H1 (cell line): ENCODE data around the gene DOCK10. TPM values are rescaled to one million over a fixed set of nuclear protein-coding genes. Genes with fewer than 3 reads are reported as not detected.

Experiments
- CTCF ChIA-PET: fragments of 300-600 bp; sonication (Branson Sonifier 250); formaldehyde crosslinking; loops from one replicate; lab custom pipeline; 2021; ENCODE audit not compliant: partially characterized antibody; lab: Charles Lee
- POLR2A ChIA-PET: fragments of 300-600 bp; sonication (Branson Sonifier 250); formaldehyde crosslinking; loops from one replicate; lab custom pipeline; 2021; ENCODE audit warnings: inconsistent platforms; ENCODE audit not compliant: partially characterized antibody; lab: Charles Lee
- DNase-seq, 2 experiments: peaks; one replicate each; pipeline versions ENCODE4 v3.0.0 to v3.0.0-alpha.2; 2010 to 2022; ENCODE audit warnings: low spot score in 2 of 2, low read depth in 1 of 2, mixed read lengths in 1 of 2
- FAIRE-seq: peaks from 2 replicates; lab custom pipeline; 2011; peaks lifted over from hg19 to GRCh38; lab: Jason Lieb, UNC
- H2AFZ ChIP-seq: 2 replicates; pipeline ENCODE4 v1.8.1; 2012; ENCODE audit warnings: low read length, inconsistent platforms
- H2AK5ac ChIP-seq: 2 replicates; pipeline ENCODE4 v1.6.1; 2013; ENCODE audit warnings: low read depth, low read length
- H2BK120ac ChIP-seq: replicated peaks from 2 replicates; pipeline ENCODE3; 2013; ENCODE audit warnings: low read depth, low read length, inconsistent platforms
- H2BK12ac ChIP-seq: 2 replicates; pipeline ENCODE4 v1.6.1; 2013; ENCODE audit warnings: low read depth, low read length
- H2BK15ac ChIP-seq: 2 replicates; pipeline ENCODE4 v1.6.1; 2013; ENCODE audit warnings: low read length
- H2BK20ac ChIP-seq: 2 replicates; pipeline ENCODE4 v1.6.1; 2013; ENCODE audit warnings: low read length
- H2BK5ac ChIP-seq: 2 replicates; pipeline ENCODE4 v1.6.1; 2013; ENCODE audit warnings: low read depth, low read length
- H3K14ac ChIP-seq: 2 replicates; pipeline ENCODE4 v1.6.1; 2013; ENCODE audit warnings: inconsistent platforms; ENCODE audit not compliant: insufficient read length
- H3K18ac ChIP-seq: 2 replicates; pipeline ENCODE4 v1.6.1; 2013; ENCODE audit warnings: low read length; ENCODE audit errors: extremely low read depth
- H3K23ac ChIP-seq: 2 replicates; pipeline ENCODE4 v1.6.1; 2013; ENCODE audit warnings: inconsistent platforms; ENCODE audit not compliant: insufficient read length
- H3K23me2 ChIP-seq: 2 replicates; pipeline ENCODE4 v1.6.1; 2013; ENCODE audit warnings: low read depth, low read length
- H3K27ac ChIP-seq: 2 replicates; pipeline ENCODE4 v1.6.1; 2011; ENCODE audit warnings: low read depth, low read length, inconsistent platforms
- H3K27me3 ChIP-seq, 4 experiments: replicated peaks in 1 of 4; 1 replicate in 1 of 4; 2 replicates in 3 of 4; pipeline versions ENCODE4 v1.6.1 to v1.8.1; 2011 to 2013; ENCODE audit warnings: low read length in 3 of 4, mild to moderate bottlenecking in 3 of 4, inconsistent platforms in 2 of 4, mixed read lengths in 2 of 4, moderate library complexity in 1 of 4; ENCODE audit not compliant: control insufficient read depth in 3 of 4, insufficient read depth in 3 of 4; ENCODE audit errors: extremely low read depth in 1 of 4
- H3K36me3 ChIP-seq, 4 experiments: 2 replicates each; pipeline versions ENCODE4 v1.6.1 to v1.8.1; 2011 to 2013; ENCODE audit warnings: mild to moderate bottlenecking in 4 of 4, low read length in 3 of 4, moderate library complexity in 2 of 4, control low read depth in 1 of 4, inconsistent platforms in 1 of 4; ENCODE audit not compliant: insufficient read depth in 4 of 4, control insufficient read depth in 2 of 4
- H3K4ac ChIP-seq: replicated peaks from 2 replicates; pipeline ENCODE3; 2013; ENCODE audit warnings: low read length, low read depth, mixed read lengths, inconsistent platforms; ENCODE audit not compliant: insufficient read length
- H3K4me1 ChIP-seq, 4 experiments: replicated peaks in 1 of 4; 1 replicate in 1 of 4; 2 replicates in 3 of 4; pipeline versions ENCODE4 v1.6.1 to v1.8.1; 2011 to 2013; ENCODE audit warnings: low read length in 3 of 4, inconsistent platforms in 2 of 4, mixed read lengths in 1 of 4; ENCODE audit not compliant: insufficient read depth in 4 of 4, control insufficient read depth in 3 of 4
- H3K4me2 ChIP-seq, 2 experiments: 2 replicates each; pipeline versions ENCODE4 v1.6.1 to v1.8.1; 2011 to 2013; ENCODE audit warnings: low read depth in 2 of 2, low read length in 2 of 2, control low read depth in 1 of 2, inconsistent platforms in 1 of 2, mild to moderate bottlenecking in 1 of 2; ENCODE audit not compliant: insufficient read depth in 1 of 2
- H3K4me3 ChIP-seq, 4 experiments: fragments of 200-600, 300-600 bp in 1 of 4; sonication (generic), shearing (Covaris generic), sonication (Bioruptor Twin) in 1 of 4; 2 replicates each; pipeline versions ENCODE4 v1.5.1 to v1.8.1; 2011 to 2016; ENCODE audit warnings: low read length in 4 of 4, low read depth in 3 of 4, control low read depth in 2 of 4, inconsistent platforms in 2 of 4, mild to moderate bottlenecking in 2 of 4, mixed read lengths in 1 of 4, moderate library complexity in 1 of 4; ENCODE audit not compliant: insufficient read depth in 2 of 4; ENCODE audit errors: extremely low read depth in 1 of 4
- H3K56ac ChIP-seq: replicated peaks from 2 replicates; pipeline ENCODE3; 2013; ENCODE audit warnings: low read depth, mild to moderate bottlenecking, mixed read lengths, low read length, inconsistent platforms; ENCODE audit not compliant: insufficient read length
- H3K79me1 ChIP-seq: 2 replicates; pipeline ENCODE4 v1.6.1; 2013; ENCODE audit warnings: low read depth, low read length, control low read depth
- H3K79me2 ChIP-seq, 2 experiments: 2 replicates each; pipeline versions ENCODE4 v1.6.1 to v1.8.1; 2012 to 2013; ENCODE audit warnings: low read length in 2 of 2, mild to moderate bottlenecking in 2 of 2, inconsistent platforms in 1 of 2; ENCODE audit not compliant: insufficient read depth in 2 of 2, control insufficient read depth in 1 of 2
- H3K9ac ChIP-seq, 4 experiments: replicated peaks in 1 of 4; 1 replicate in 1 of 4; 2 replicates in 3 of 4; pipeline versions ENCODE4 v1.6.1 to v1.8.1; 2011 to 2013; ENCODE audit warnings: low read depth in 3 of 4, low read length in 3 of 4, control low read depth in 2 of 4, mild to moderate bottlenecking in 2 of 4, moderate library complexity in 2 of 4, inconsistent platforms in 1 of 4; ENCODE audit errors: extremely low read depth in 1 of 4
- H3K9me3 ChIP-seq, 2 experiments: 2 replicates each; pipeline versions ENCODE4 v1.6.1 to v1.8.1; 2012 to 2013; ENCODE audit warnings: mild to moderate bottlenecking in 2 of 2, moderate library complexity in 2 of 2, control low read depth in 1 of 2, inconsistent platforms in 1 of 2, low read depth in 1 of 2, low read length in 1 of 2, mixed read lengths in 1 of 2; ENCODE audit not compliant: insufficient read depth in 2 of 2
- H4K20me1 ChIP-seq, 2 experiments: replicated peaks in 1 of 2; 2 replicates each; pipeline versions ENCODE3 to v1.8.1; 2011 to 2013; ENCODE audit warnings: inconsistent platforms in 2 of 2, low read length in 2 of 2, mild to moderate bottlenecking in 1 of 2; ENCODE audit not compliant: insufficient read depth in 2 of 2, control insufficient read depth in 1 of 2
- H4K5ac ChIP-seq: 2 replicates; pipeline ENCODE4 v1.6.1; 2013; ENCODE audit warnings: low read length, low read depth, mixed read lengths, inconsistent platforms; ENCODE audit not compliant: insufficient read length
- H4K8ac ChIP-seq: 2 replicates; pipeline ENCODE4 v1.8.0; 2013; ENCODE audit warnings: mild to moderate bottlenecking, moderate library complexity, low read length, inconsistent platforms; ENCODE audit not compliant: insufficient read depth; ENCODE audit errors: extremely low read depth
- H4K91ac ChIP-seq: replicated peaks from 2 replicates; pipeline ENCODE3; 2013; ENCODE audit warnings: low read length, mixed read lengths, inconsistent platforms; ENCODE audit not compliant: insufficient read length
- ATF2 ChIP-seq: IDR thresholded peaks from 2 replicates; pipeline ENCODE4 v1.6.1; 2012; ENCODE audit warnings: low read length, inconsistent platforms
- ATF3 ChIP-seq: IDR thresholded peaks from 2 replicates; pipeline ENCODE4 v1.6.1; 2011; ENCODE audit warnings: low read depth, mild to moderate bottlenecking, low read length; ENCODE audit not compliant: insufficient read depth
- CBX5 ChIP-seq: fragments of 300-800, 300-1000 bp; sonication (generic); IDR thresholded peaks from 2 replicates; pipeline ENCODE4 v1.7.1; 2016; ENCODE audit warnings: antibody characterized with exemption, low read length, low read depth
- CHD2 ChIP-seq: IDR thresholded peaks from 2 replicates; pipeline ENCODE4 v1.6.1; 2012; ENCODE audit warnings: low read length, improper control_type of control experiment
- CTCF ChIP-seq, 3 experiments: IDR thresholded peaks; 1 replicate in 2 of 3; 2 replicates in 1 of 3; pipeline versions ENCODE4 v1.5.1 to v1.6.1; 2011; ENCODE audit warnings: low read length in 3 of 3, mild to moderate bottlenecking in 3 of 3, inconsistent platforms in 2 of 3, low read depth in 1 of 3, moderate library complexity in 1 of 3; ENCODE audit not compliant: insufficient read depth in 1 of 3; ENCODE audit errors: control extremely low read depth in 1 of 3
- KDM4A ChIP-seq: IDR thresholded peaks from one replicate; pipeline ENCODE4 v1.7.1; 2012; ENCODE audit warnings: low read depth, mild to moderate bottlenecking, moderate library complexity, low read length, inconsistent platforms; ENCODE audit not compliant: severe bottlenecking
- SIN3A ChIP-seq, 2 experiments: IDR thresholded peaks in 1 of 2; conservative IDR thresholded peaks in 1 of 2; 2 replicates each; pipeline ENCODE4 v1.6.1; 2011 to 2012; ENCODE audit warnings: low read length in 2 of 2, improper control_type of control experiment in 1 of 2, low read depth in 1 of 2, mild to moderate bottlenecking in 1 of 2
- USF2 ChIP-seq: IDR thresholded peaks from 2 replicates; pipeline ENCODE4 v1.6.1; 2011; ENCODE audit warnings: low read length, improper control_type of control experiment
- WGBS, 2 experiments: shearing (Covaris generic) in 1 of 2; methylation state at CpG; one replicate each; pipeline versions ENCODE4 v1.1.6 to v1.1.7; 2013 to 2015; ENCODE audit warnings: low lambda C conversion rate in 2 of 2, mixed read lengths in 2 of 2, inconsistent platforms in 1 of 2, low coverage in 1 of 2, missing lambda C conversion rate in 1 of 2; ENCODE audit not compliant: insufficient replicate concordance in 2 of 2, insufficient coverage in 1 of 2, insufficient read length in 1 of 2; ENCODE audit errors: extremely low coverage in 1 of 2, missing lambda C conversion rate in 1 of 2; 5-methylcytosine and 5-hydroxymethylcytosine counted together
- polyA plus RNA-seq, 7 experiments: library from polyadenylated mRNA; depleted of rRNA in 3 of 7; stranded (reverse) in 5 of 7; unstranded in 2 of 7; fragments of >200 nt in 5 of 7; fragments of 200-250 nt in 2 of 7; gene quantifications; 1 replicate in 5 of 7; 2 replicates in 1 of 7; 4 replicates in 1 of 7; pipeline versions ENCODE4 v1.2.1 to v1.2.3, GENCODE V29; 2011 to 2013; ENCODE audit warnings: missing spikeins in 2 of 7, mixed read lengths in 2 of 7
- total RNA-seq: library from RNA; stranded (reverse); fragmentation: NEBNext Ultra II Directional; extraction: Animal tissue kit (Norgen Biotek cat#: 25700); gene quantifications from 2 replicates; pipeline ENCODE4 v1.2.1, GENCODE V29; 2021

DOCK10 gene
- total and polyA plus RNA-seq, 2 of the 8 experiments (the other 6 are each of a cell fraction or from before 2014, with no cell fraction given): 0.33 to 1.6 TPM

- H3K23me2 ChIP-seq: no peaks in the 10 kb centered on the region
- POLR2A ChIA-PET: no interaction called here
- no peak overlapping the region for H3K56ac ChIP-seq
- H3K9me3 ChIP-seq: no peaks in the 10 kb centered on the region
- H3K27me3 ChIP-seq: no peaks in the 10 kb centered on the region
- H4K8ac ChIP-seq: no peak overlapping the region
- no peak overlapping the region for H4K91ac ChIP-seq
- no peak overlapping the region for H3K4ac ChIP-seq
- no peak overlapping the region for H2BK5ac ChIP-seq
- no peaks in the 10 kb centered on the region for H3K4me1 ChIP-seq
- H3K18ac ChIP-seq: no peak overlapping the region
- no peak overlapping the region for H3K27ac ChIP-seq
- H3K36me3 ChIP-seq: no peaks in the 10 kb centered on the region
- DNase-seq (no peak), FAIRE-seq (no peak)
- 96% methylated on average over 1 of the region's 1 CpG; no CpG with 5 or more reads in 1 of the 2 experiments for WGBS, 2 experiments
- no peak overlapping the region for H3K14ac ChIP-seq
- no peak overlapping the region for H2AFZ ChIP-seq
- H3K23ac ChIP-seq: no peak overlapping the region
- H3K4me3 ChIP-seq: no peak overlapping the region
- H3K9ac ChIP-seq: no peak overlapping the region
- no peaks in the 10 kb centered on the region for H4K20me1 ChIP-seq
- no peaks in the 10 kb centered on the region for H3K79me2 ChIP-seq
- H2BK120ac ChIP-seq: no peak overlapping the region
- H4K5ac ChIP-seq: no peak overlapping the region
- no peak overlapping the region for H2BK15ac ChIP-seq
- no peak overlapping the region for H2AK5ac ChIP-seq
- CTCF ChIA-PET: no interaction called here
- no peak overlapping the region for H2BK12ac ChIP-seq
- H3K4me2 ChIP-seq: no peak overlapping the region
- H2BK20ac ChIP-seq: no peak overlapping the region
- no peaks in the 10 kb centered on the region for H3K79me1 ChIP-seq
- TF ChIP-seq SIN3A (conservative IDR thresholded peaks at IDR 0.05 in 1 of 2, IDR thresholded peaks at IDR 0.05 in 1 of 2; ENCODE audit: low read depth in 1 of 2, low read length in 2 of 2): no peak
- TF ChIP-seq CHD2: no peak
- no peak for TF ChIP-seq KDM4A
- no peak for TF ChIP-seq USF2
- TF ChIP-seq CBX5: no peak
- TF ChIP-seq ATF3: no peak
- no peak for TF ChIP-seq CTCF (IDR thresholded peaks at IDR 0.05; ENCODE audit: control extremely low read depth in 1 of 3, insufficient read depth in 1 of 3, low read depth in 1 of 3, low read length in 3 of 3)
- no peak for TF ChIP-seq ATF2
Observed at GRCh38 chr2:224871813-224872212, 170.5 kb downstream of the DOCK10 start.
